HUDEP-2 (cell line): ENCODE data around the gene ACTR6.
"Not testable (repeated sequence)": the region's sequence is repeated elsewhere in the genome, so short reads cannot be mapped to it uniquely, and the experiment has no call there.

Source experiments
- DNase-seq, 76 experiments: peaks; one replicate each; lab custom pipeline; 2025; ENCODE audit not compliant: unreplicated experiment in 76 of 76; lab: John Stamatoyannopoulos, UW

ACTR6 gene

GRCh38 chr12:100216337-100216736 is 15.7 kb downstream of the ACTR6 start:
- DNase-seq = no peak

GRCh38 chr12:100219328-100220109 is 18.9 kb downstream of the ACTR6 start:
- no peak for DNase-seq

- no peak for DNase-seq
Measured at GRCh38 chr12:100221523-100221922, 20.9 kb downstream of the ACTR6 start.

- not testable (repeated sequence) for DNase-seq
Measured at GRCh38 chr12:100222173-100222572, 21.6 kb downstream of the ACTR6 start.

GRCh38 chr12:100225491-100225890 is 24.9 kb downstream of the ACTR6 start:
- DNase-seq = no peak

GRCh38 chr12:100229036-100229635 is 28.5 kb downstream of the ACTR6 start:
- peak in 13 of 76 experiments; percentile 1 to 48 (median 7) for DNase-seq

GRCh38 chr12:100229876-100230275 is 29.3 kb downstream of the ACTR6 start:
- DNase-seq = no peak

- DNase-seq = not testable (repeated sequence)
Measured at GRCh38 chr12:100231873-100232272, 31.3 kb downstream of the ACTR6 start.

GRCh38 chr12:100234166-100234565 is 33.6 kb downstream of the ACTR6 start:
- DNase-seq = no peak

- peak in 14 of 76 experiments; percentile 2 to 32 (median 6) for DNase-seq
Measured at GRCh38 chr12:100234591-100235304, 34.1 kb downstream of the ACTR6 start.

GRCh38 chr12:100238801-100239200 is 38.2 kb downstream of the ACTR6 start:
- DNase-seq = no peak

GRCh38 chr12:100239589-100239988 is 39.0 kb downstream of the ACTR6 start:
- DNase-seq = no peak

- DNase-seq = no peak
Measured at GRCh38 chr12:100243137-100243536, 42.5 kb downstream of the ACTR6 start.

GRCh38 chr12:100247765-100248164 is 47.1 kb downstream of the ACTR6 start:
- DNase-seq = no peak

GRCh38 chr12:100248886-100249285 is 48.3 kb downstream of the ACTR6 start:
- no peak for DNase-seq

- DNase-seq = no peak
Measured at GRCh38 chr12:100249941-100250340, 49.3 kb downstream of the ACTR6 start.

- DNase-seq = no peak
Measured at GRCh38 chr12:100251917-100252316, 51.3 kb downstream of the ACTR6 start.

GRCh38 chr12:100253437-100253836 is 52.8 kb downstream of the ACTR6 start:
- DNase-seq = no peak

GRCh38 chr12:100254876-100255275 is 54.3 kb downstream of the ACTR6 start:
- no peak for DNase-seq

GRCh38 chr12:100258127-100258526 is 57.5 kb downstream of the ACTR6 start:
- no peak for DNase-seq

- DNase-seq = no peak
Measured at GRCh38 chr12:100263131-100263530, 62.5 kb downstream of the ACTR6 start.

GRCh38 chr12:100265107-100265506 is 64.5 kb downstream of the ACTR6 start:
- not testable (repeated sequence) for DNase-seq
